ENCODE data around the gene KLHDC7B.

KLHDC7B gene

DNA sequence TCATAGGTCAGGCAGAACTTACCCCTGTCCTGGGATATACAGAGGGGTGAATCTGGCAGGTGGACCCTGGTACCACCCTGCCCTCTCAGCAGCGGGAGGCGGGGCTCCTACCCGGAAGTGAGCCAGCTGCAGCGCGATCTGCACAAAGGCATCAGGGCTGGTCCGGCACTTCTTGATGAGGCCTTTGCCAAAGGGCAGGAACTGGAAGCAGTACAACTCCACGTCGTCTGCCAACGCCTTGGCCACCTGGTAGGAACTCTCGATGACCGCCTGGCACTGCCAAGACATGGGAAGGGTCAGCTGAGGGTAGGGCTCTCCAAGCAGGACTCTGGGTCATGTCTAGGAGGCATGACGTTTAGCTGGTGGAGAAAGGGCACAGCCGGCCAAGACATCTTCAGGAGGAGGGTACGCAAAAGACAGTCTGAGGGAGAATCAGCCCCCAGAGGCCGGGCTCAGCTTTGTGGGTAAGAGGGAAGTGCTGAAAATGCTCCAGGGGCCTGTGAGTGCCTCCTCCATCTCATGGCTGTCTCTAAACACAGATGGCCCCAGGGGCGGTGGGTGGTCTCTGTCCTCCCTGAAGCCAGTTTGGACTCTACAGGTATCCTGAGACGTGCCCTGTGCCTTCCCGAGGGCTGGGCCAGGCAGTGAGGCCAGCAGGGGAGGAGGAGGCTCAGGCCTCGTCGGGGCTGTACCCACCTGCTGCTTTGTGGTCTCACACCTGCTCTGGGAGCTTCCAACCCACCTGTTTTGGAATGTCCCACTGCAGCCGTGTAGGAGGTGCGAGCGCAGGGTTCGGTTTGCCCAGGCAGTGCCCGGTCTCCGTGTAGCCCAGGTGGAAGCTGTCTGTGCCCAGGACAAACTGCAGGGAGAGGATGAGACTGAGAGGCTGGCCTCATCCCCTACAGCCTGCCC is 25.8 kb downstream of the KLHDC7B start:
- in situ Hi-C loops (cut with MboI; ENCODE audit: low sequenced_read_pairs) = no loop called here

- in situ Hi-C loops (cut with MboI; ENCODE audit: low sequenced_read_pairs) = no loop called here
These were observed 27.3 kb downstream of the KLHDC7B start for GRCh38 chr22:50572965-50573364.

DNA sequence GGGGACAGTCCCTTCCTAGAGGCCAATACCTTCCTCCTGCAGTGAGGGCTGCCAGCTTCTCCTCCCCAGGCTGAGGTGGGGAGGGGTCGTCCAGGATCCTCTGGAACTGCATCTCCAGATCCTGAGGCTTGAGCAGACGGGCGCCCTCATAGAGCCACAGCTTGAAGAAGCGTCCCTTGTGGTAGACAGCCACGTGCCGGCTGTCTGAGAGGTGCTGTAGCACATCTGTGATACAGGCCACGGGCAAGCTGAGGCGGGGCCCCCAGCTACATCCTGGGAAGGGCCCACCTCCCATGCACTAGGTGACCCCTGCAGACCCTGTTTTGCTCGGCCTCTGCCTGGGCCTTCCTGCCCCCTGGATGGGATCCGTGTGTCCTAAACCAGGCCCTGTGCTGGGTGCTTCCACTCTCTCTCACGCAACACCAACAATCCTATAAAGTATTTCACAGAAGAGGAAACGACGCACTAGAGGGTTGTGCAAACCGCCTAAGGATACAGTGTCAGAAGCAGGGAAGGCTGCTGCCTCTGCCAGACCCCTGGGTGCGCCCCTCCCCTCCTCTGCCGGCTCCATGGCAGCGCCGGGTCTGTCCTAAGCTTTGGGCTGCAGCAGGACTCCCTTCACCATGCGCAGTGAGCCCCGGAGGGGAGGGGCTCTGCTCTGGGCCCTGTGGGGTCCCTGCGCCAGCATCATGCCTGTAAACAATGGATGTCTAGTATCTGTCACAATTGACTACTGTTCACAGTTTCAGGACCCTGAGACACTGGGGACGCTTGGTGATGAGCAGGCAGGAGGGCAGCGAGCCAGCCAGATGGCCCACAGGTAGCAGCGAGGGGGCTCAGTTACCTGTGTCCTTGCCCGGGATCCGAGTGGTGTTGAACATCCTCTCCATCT is 28.0 kb downstream of the KLHDC7B start:
- in situ Hi-C loops (cut with MboI; ENCODE audit: low sequenced_read_pairs) = no loop called here

DNA sequence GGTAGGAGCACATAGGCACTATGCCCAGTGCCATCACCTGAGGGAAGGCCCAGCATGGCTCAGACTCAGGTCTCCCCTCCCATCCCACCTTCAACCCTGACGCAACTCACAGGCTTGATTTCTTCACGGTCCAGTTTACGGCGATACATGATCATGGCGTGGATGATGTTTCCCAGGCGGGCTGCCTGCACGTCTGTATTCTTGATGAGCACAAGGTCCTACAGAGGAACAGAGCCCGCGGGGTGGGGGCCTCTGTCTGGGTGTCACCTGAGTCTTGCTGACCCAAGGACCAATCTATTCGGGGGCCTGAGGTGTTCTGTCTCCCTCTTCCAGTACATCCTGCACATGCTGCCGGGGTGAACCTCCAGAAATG is 28.7 kb downstream of the KLHDC7B start:
- in situ Hi-C loops (cut with MboI; ENCODE audit: low sequenced_read_pairs) = no loop called here

GRCh38 chr22:50575426-50575941 is 29.8 kb downstream of the KLHDC7B start:
- in situ Hi-C loops (cut with MboI; ENCODE audit: low sequenced_read_pairs) = no loop called here

DNA sequence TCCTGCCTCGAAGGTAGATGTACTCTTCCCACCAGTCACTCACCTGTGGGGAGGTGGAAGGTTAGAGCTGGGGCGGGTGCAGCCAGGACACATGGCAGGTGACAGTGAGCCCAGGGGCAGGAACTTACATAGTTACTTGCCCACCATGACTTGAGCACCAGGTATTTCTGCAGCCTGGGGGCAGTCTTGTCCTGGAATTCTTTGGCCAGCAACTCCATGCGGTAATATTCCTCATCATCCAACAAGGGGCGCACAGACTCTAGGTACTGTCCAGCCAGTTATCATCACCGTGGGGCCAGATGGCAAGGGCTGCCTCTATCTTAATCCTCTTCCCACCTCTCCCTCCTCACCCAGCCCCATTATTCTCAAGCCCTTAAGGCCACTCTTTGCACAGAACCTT is 30.4 kb downstream of the KLHDC7B start:
- in situ Hi-C loops (cut with MboI; ENCODE audit: low sequenced_read_pairs) = no loop called here

DNA sequence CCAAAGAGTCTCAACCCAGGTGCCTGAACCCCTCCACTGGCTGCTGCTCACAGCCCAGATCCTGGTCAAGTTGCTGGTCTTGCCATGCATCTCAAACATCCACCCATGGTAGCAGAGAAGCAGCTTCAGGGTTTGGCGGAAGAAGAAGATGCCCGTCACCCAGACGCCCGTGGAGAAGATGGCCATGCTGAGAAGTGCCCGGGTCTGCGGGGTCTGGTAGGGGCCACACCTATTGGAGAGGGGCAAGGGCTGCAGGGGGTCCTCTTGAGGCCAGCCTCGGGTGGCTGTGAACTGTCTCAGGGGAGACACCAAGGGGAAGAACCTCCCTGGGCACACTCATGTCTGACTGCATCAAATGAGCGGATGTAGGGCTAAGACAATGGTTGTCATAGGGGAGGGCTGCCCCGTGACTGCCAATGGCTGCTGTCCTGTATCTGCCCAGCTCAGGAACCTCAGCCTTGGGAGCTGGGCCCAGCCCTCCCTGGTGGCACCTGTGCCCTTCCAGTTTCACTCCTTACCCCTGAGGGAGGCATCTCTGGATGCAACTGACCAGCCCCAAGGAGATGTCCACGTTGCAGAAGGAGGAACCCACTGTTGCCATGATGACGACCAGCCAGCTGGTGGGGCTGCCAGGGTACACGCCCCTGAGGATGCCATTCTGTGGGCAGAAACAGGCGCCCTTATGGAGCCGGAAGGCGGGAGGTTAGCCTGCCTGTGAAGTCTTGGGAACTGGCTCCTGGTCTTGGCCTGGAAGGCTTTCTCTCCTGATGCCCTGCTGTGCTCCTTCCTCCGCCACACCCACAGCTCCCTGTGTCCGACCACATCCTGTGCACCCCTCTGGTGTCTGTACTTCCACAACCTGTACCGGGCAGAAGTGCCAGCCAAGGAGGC is 31.4 kb downstream of the KLHDC7B start:
- in situ Hi-C loops (cut with MboI; ENCODE audit: low sequenced_read_pairs) = no loop called here

GRCh38 chr22:50577697-50577986 is 31.9 kb downstream of the KLHDC7B start:
- in situ Hi-C loops (cut with MboI; ENCODE audit: low sequenced_read_pairs) = no loop called here

- in situ Hi-C loops (cut with MboI; ENCODE audit: low sequenced_read_pairs) = no loop called here
These were observed 32.5 kb downstream of the KLHDC7B start, which contains the start of gene CPT1B for GRCh38 chr22:50577987-50578775. TSS of gene CPT1B (minus strand) at chr22:50578427. CDS start at chr22:50577915, 512 bp downstream.

DNA sequence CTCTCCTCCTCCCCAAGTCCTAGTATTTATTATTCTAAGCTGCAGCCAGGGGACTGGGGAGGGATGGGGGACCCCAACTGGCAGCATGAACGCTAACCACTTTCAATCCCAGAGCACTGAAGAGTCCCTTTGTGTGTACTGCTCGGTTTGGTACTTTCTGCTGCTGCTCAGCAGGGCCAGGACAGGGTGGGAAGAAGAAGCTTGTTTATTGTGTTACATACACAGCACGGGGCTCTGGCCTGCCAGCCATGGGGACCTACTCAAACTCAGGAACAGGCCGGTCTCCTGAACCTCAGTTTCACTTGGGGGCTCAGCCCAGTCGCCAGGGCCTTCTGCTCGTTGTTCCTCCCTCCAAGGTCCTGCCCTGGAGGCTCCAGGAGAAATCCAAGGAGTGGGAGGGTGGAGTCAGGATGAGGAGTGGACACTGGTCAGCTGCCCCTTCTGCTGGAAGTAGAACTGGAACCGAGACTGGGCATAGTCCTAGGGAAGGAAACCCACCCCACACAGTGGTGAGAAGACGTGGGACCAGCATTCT is 33.1 kb downstream of the KLHDC7B start:
- in situ Hi-C loops (cut with MboI; ENCODE audit: low sequenced_read_pairs) = no loop called here

- in situ Hi-C loops (cut with MboI; ENCODE audit: low sequenced_read_pairs) = no loop called here
These were observed 34.1 kb downstream of the KLHDC7B start for GRCh38 chr22:50579752-50580151.

GRCh38 chr22:50581031-50581949 is 35.6 kb downstream of the KLHDC7B start:
- in situ Hi-C loops (cut with MboI; ENCODE audit: low sequenced_read_pairs) = no loop called here

GRCh38 chr22:50581950-50582492 is 36.3 kb downstream of the KLHDC7B start:
- in situ Hi-C loops (cut with MboI; ENCODE audit: low sequenced_read_pairs) = no loop called here

DNA sequence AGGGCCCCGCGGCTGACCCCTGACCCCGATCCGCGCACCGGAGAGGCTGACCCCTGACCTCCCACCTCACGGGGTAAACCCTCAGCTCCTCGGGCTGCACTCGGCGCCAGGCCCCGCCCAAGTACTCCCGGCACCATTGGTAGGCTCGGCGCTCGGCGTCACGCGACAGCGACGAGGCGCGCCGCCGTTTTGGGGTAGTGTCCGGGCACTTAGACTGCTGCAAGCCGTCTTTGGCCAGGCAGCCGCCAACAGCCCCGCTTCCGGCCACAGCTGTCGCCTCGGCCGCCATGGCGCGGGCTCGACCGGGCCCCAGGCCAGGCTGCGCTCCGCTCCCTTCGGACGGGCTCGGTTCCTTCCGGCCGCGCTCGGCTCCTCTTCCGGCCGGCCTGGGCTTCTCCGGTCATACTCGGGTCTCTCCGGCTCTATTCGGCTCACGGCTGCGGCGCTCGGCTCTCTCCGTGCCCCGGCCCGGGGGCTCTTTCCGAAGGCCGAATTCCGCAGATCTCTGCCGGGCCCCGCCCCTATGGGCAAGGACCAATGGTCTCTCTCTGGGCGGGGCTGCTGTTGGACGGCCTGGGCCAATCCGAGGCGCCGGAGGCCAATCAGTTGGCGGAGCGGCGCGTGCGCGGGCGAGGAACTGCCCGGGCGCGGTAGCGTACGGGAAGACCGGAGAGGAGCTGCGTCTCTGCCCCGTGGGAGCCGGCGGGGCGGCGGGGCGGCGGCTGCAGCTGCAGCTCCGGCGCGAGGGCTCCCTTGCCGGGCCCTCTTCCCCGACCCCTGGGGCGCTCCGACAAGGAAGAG is 37.0 kb downstream of the KLHDC7B start, which contains the start of gene CHKB:
TSS of gene CHKB (minus strand) at position 357 of the 801 bp plus-strand sequence. CDS start at position 289, 68 bp downstream.
- in situ Hi-C loops (cut with MboI; ENCODE audit: low sequenced_read_pairs) = no loop called here

GRCh38 chr22:50583294-50583861 is 37.7 kb downstream of the KLHDC7B start:
- in situ Hi-C loops (cut with MboI; ENCODE audit: low sequenced_read_pairs) = no loop called here

- in situ Hi-C loops (cut with MboI; ENCODE audit: low sequenced_read_pairs) = no loop called here
These were observed 38.7 kb downstream of the KLHDC7B start for GRCh38 chr22:50584106-50585096.

Data from HL-60/S4 (cell line).